K562 (cell line): ENCODE results near the gene SMOC2. TPM values are rescaled to one million over a fixed set of nuclear protein-coding genes. Genes with fewer than 3 reads are reported as not detected.

Experiments used
- ATAC-seq: fragments of 200-7000 bp; cut with Tn5 transposase; 3 replicates; pipeline ENCODE4 v1.9.1; 2020; ENCODE audit warnings: moderate library complexity
- BruUV-seq: library from RNA; stranded (reverse); fragments of 400-500 nt; replicated peaks from 2 replicates; lab custom pipeline; 2021; lab: Mats Ljungman, UMichigan
- CTCF ChIA-PET: fragments of 300-600 bp; formaldehyde crosslinking; extraction: SDS; loops from one replicate; lab custom pipeline; 2021; ENCODE audit warnings: low intra/inter-chr PET ratio; lab: Yijun Ruan, JAX
- POLR2A ChIA-PET: fragments of 300-600, 350-650 bp; sonication (Branson Sonifier 250); formaldehyde crosslinking; extraction: SDS; loops from one replicate; lab custom pipeline; 2021; ENCODE audit warnings: antibody characterized with exemption, inconsistent platforms; lab: Yijun Ruan, JAX
- DNase-seq, 4 experiments: peaks; one replicate each; pipeline versions ENCODE4 v3.0.0 to v3.0.0-alpha.2; 2011 to 2018; ENCODE audit warnings: low spot score in 3 of 4, mixed read lengths in 3 of 4; ENCODE audit errors: extremely low read depth in 1 of 4
- FAIRE-seq: peaks from 2 replicates; lab custom pipeline; 2011; peaks lifted over from hg19 to GRCh38; lab: Jason Lieb, UNC
- H2AFZ ChIP-seq: 2 replicates; pipeline ENCODE4 v1.6.0; 2011; ENCODE audit warnings: low read depth, low read length, control low read depth, inconsistent platforms
- H3K27ac ChIP-seq: fragments of 200-600 bp; 3 replicates; pipeline ENCODE4 v1.8.0; 2011; ENCODE audit warnings: low read depth, mild to moderate bottlenecking, control low read depth, inconsistent platforms, low read length, moderate library complexity, mixed read lengths; ENCODE audit errors: extremely low read depth
- H3K27me3 ChIP-seq, 2 experiments: fragments of 300-600 bp in 1 of 2; 2 replicates in 1 of 2; 3 replicates in 1 of 2; pipeline versions ENCODE4 v1.6.0 to v1.8.0; 2011; ENCODE audit warnings: inconsistent platforms in 2 of 2, low read length in 2 of 2, mild to moderate bottlenecking in 1 of 2, mixed read lengths in 1 of 2, moderate library complexity in 1 of 2; ENCODE audit not compliant: control insufficient read depth in 2 of 2, insufficient read depth in 2 of 2
- H3K36me3 ChIP-seq: fragments of 300-600 bp; 3 replicates; pipeline ENCODE4 v1.8.0; 2011; ENCODE audit warnings: mild to moderate bottlenecking, low read length, inconsistent platforms; ENCODE audit not compliant: control insufficient read depth, insufficient read depth
- H3K4me1 ChIP-seq, 2 experiments: fragments of 200-600 bp in 1 of 2; replicated peaks in 1 of 2; 2 replicates in 1 of 2; 3 replicates in 1 of 2; pipeline versions ENCODE4 v1.5.1 to v1.8.0; 2011; ENCODE audit warnings: inconsistent platforms in 2 of 2, low read length in 2 of 2, mild to moderate bottlenecking in 1 of 2, mixed read lengths in 1 of 2, moderate library complexity in 1 of 2; ENCODE audit not compliant: control insufficient read depth in 2 of 2, insufficient read depth in 2 of 2
- H3K4me2 ChIP-seq: 2 replicates; pipeline ENCODE4 v1.6.1; 2011; ENCODE audit warnings: low read length, control low read depth, inconsistent platforms, mixed read lengths; ENCODE audit not compliant: insufficient read depth
- H3K4me3 ChIP-seq: fragments of 200-600 bp; sonication (generic), shearing (Covaris generic); 2 replicates; pipeline ENCODE4 v1.5.1; 2016; ENCODE audit warnings: control low read depth, inconsistent platforms
- H3K79me2 ChIP-seq: fragments of 200-600 bp; 3 replicates; pipeline ENCODE4 v1.8.0; 2011; ENCODE audit warnings: low read length, inconsistent platforms; ENCODE audit not compliant: control insufficient read depth, insufficient read depth
- H3K9ac ChIP-seq, 2 experiments: 2 replicates each; pipeline versions ENCODE4 v1.6.0 to v1.6.1; 2011; ENCODE audit warnings: low read depth in 2 of 2, low read length in 2 of 2, control low read depth in 1 of 2, inconsistent platforms in 1 of 2, mild to moderate bottlenecking in 1 of 2, mixed read lengths in 1 of 2; ENCODE audit not compliant: insufficient read depth in 1 of 2
- H3K9me1 ChIP-seq: one replicate; pipeline ENCODE4 v1.6.0; 2011; ENCODE audit warnings: inconsistent platforms, mild to moderate bottlenecking, low read length, moderate library complexity; ENCODE audit not compliant: control insufficient read depth, insufficient read depth
- H3K9me3 ChIP-seq: replicated peaks from 2 replicates; pipeline ENCODE4 v1.5.1; 2011; ENCODE audit warnings: low read depth, low read length, inconsistent platforms; ENCODE audit not compliant: control insufficient read depth, insufficient read depth
- H4K20me1 ChIP-seq: replicated peaks from 2 replicates; pipeline ENCODE4 v1.6.1; 2011; ENCODE audit warnings: low read length, inconsistent platforms, mixed read lengths; ENCODE audit not compliant: control insufficient read depth, insufficient read depth
- CBFB ChIP-seq: sonication (generic); formaldehyde crosslinking; IDR thresholded peaks from 2 replicates; pipeline ENCODE4 v1.4.0; 2020; ENCODE audit warnings: mild to moderate bottlenecking, missing genetic modification reagents
- HDAC2 ChIP-seq: fragments of 450-650 bp; IDR thresholded peaks from 2 replicates; pipeline ENCODE4 v1.6.1; 2016; ENCODE audit warnings: mild to moderate bottlenecking
- MTA2 ChIP-seq: fragments of 450-650 bp; IDR thresholded peaks from 2 replicates; pipeline ENCODE4 v1.6.1; 2016; ENCODE audit warnings: low read depth
- NR1H2 ChIP-seq: sonication (generic); formaldehyde crosslinking; IDR thresholded peaks from 2 replicates; pipeline ENCODE4 v1.4.0; 2020; ENCODE audit warnings: mild to moderate bottlenecking, missing genetic modification reagents
- PTBP1 ChIP-seq: fragments of 200-400 bp; formaldehyde crosslinking; IDR thresholded peaks from 2 replicates; pipeline ENCODE4 v1.6.1; 2017; ENCODE audit warnings: low read depth, low read length
- RBM39 ChIP-seq: fragments of 200-400 bp; formaldehyde crosslinking; optimal IDR thresholded peaks from 2 replicates; pipeline ENCODE3; 2018; ENCODE audit warnings: low read depth, low read length
- SIN3B ChIP-seq: fragments of 450-650 bp; IDR thresholded peaks from 2 replicates; pipeline ENCODE4 v1.6.1; 2017; ENCODE audit warnings: low read depth, mild to moderate bottlenecking, moderate library complexity
- SMAD4 ChIP-seq: fragments of 250-450 bp; sonication (Bioruptor Pico); conservative IDR thresholded peaks from 2 replicates; pipeline ENCODE4 v1.8.0; 2021; ENCODE audit warnings: inconsistent platforms, mild to moderate bottlenecking, moderate library complexity
- SREBF2 ChIP-seq: sonication (generic); formaldehyde crosslinking; IDR thresholded peaks from 2 replicates; pipeline ENCODE4 v1.4.0; 2020; ENCODE audit warnings: mild to moderate bottlenecking, missing genetic modification reagents
- TAF7 ChIP-seq: fragments of 450-650 bp; IDR thresholded peaks from 2 replicates; pipeline ENCODE4 v1.6.1; 2016; ENCODE audit warnings: missing genetic modification characterization, missing compliant biosample characterization
- WGBS: fragments of 100-300 bp; shearing (Covaris generic); methylation state at CpG from one replicate; pipeline ENCODE4 v1.1.6; 2016; ENCODE audit warnings: low coverage, mixed read lengths; ENCODE audit not compliant: insufficient coverage; ENCODE audit errors: missing lambda C conversion rate; 5-methylcytosine and 5-hydroxymethylcytosine counted together
- in situ Hi-C: fragments of 300-500 bp; cut with MboI; formaldehyde crosslinking; loops from 4 replicates; pipeline ENCODE4 v1.15.0; 2018; ENCODE audit warnings: inconsistent platforms, mixed read lengths
- intact Hi-C: fragments of 100-400 bp; cut with micrococcal nuclease; formaldehyde crosslinking; loops from 2 replicates; pipeline ENCODE4 v1.14.2; 2022
- polyA plus RNA-seq, 8 experiments: library from polyadenylated mRNA; depleted of rRNA in 4 of 8; stranded (reverse) in 5 of 8; unstranded in 3 of 8; fragments of >200 nt; fragmentation: Nextera tagmentation in 2 of 8; fragmentation: Illumina TruSeq in 1 of 8; extraction: Ambion mirVana in 2 of 8; extraction: Trizol in 1 of 8; gene quantifications; 2 replicates each; pipeline versions ENCODE4 v1.2.1 to v1.2.3, GENCODE V29; 2011 to 2014; ENCODE audit warnings: inconsistent platforms in 1 of 8, missing spikeins in 1 of 8
- total RNA-seq, 7 experiments: library from RNA; depleted of rRNA in 6 of 7; stranded (reverse); fragments of >200 nt in 6 of 7; fragmentation: Illumina TruSeq in 2 of 7; extraction: Trizol in 2 of 7; gene quantifications; 2 replicates each; pipeline versions ENCODE4 v1.2.1 to v1.2.3, GENCODE V29; 2011 to 2021; ENCODE audit warnings: low replicate concordance in 1 of 7
- TF ChIP-seq, protein P1 (sequence below): fragments of 250-450 bp; sonication (Bioruptor Pico); IDR thresholded peaks from 2 replicates; pipeline ENCODE4 v1.4.0; 2020; ENCODE audit warnings: mild to moderate bottlenecking, moderate library complexity, borderline replicate concordance
- TF ChIP-seq, protein P2 (sequence below): fragments of 250-450 bp; sonication (Bioruptor Pico); IDR thresholded peaks from 2 replicates; pipeline ENCODE4 v1.8.0; 2022; ENCODE audit warnings: moderate library complexity, mild to moderate bottlenecking, inconsistent platforms
- TF ChIP-seq, protein P3 (sequence below): fragments of 250-450 bp; sonication (Bioruptor Pico); IDR thresholded peaks from 2 replicates; pipeline ENCODE4 v1.4.0; 2020; ENCODE audit warnings: mild to moderate bottlenecking

Gene SMOC2
- total and polyA plus RNA-seq, 9 of the 15 experiments (the other 6 are each of a cell fraction or from before 2014, with no cell fraction given): 0.45 to 2.3 (median 1.1) TPM

DNA sequence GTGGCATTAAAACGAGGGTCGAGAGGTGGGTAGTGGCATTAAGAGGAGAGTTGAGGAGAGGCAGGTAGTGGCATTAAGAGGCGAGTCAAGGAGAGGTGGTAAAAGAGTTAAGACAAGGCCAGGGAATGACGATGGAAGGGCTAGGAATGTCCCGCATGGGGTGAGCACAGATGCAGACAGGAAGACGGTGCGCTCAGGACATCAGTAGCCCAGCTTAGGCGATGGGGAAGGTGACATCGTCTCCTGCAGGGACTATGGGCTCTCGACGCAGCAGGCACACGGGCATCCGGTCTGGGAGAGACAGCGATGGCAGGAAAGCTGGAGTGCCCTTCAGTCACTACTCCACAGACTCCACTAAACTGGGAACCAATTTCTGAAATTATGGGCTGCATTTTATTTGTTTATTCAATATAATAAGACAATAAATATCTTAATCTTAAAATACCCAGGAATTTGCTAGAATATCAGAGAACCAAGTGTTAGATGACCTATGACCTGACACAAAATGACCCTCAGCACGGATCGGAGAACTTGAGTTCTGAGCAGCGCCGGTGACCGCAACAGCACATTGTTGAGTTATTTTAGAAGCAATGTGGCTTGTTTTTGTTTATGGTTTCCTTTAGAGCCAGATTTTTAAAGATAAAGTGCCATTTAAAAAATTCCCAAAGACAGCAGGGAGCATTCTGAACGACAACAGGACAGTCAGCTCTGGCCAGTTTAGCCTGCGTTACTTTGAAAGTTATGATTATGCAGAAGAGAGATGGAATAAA lies 177.7 kb downstream of the SMOC2 start:
- H3K9me1 ChIP-seq: no peaks in the 10 kb centered on the region
- H3K9ac ChIP-seq: no peak overlapping the region
- H4K20me1 ChIP-seq: no peaks in the 10 kb centered on the region
- BruUV-seq: no TSS peak
- ATAC-seq (no peak), DNase-seq (no peak), FAIRE-seq (no peak)
- H3K27ac ChIP-seq: no peak overlapping the region
- intact Hi-C loops: no loop called here
- H3K4me3 ChIP-seq: no peak overlapping the region
- H3K9me3 ChIP-seq: no peaks in the 10 kb centered on the region
- ChIA-PET POLR2A (interaction anchor here (1.8 kb wide), 1 partner anchor 11 kb away, joined by 4 read pairs; no protein-coding TSS in a partner anchor), CTCF (no interaction called here)
- no peaks in the 10 kb centered on the region for H3K79me2 ChIP-seq
- WGBS: 20% methylated on average over 21 of the region's 21 CpGs
- H3K27me3 ChIP-seq: peaks cover 0 to 18% of the 10 kb centered on the region in 2 experiments; a peak in 1 of 5 replicates
- TF ChIP-seq NR1H2 (CRISPR knock-in tag): no peak
- no peak for TF ChIP-seq PTBP1
- TF ChIP-seq HDAC2: no peak
- TF ChIP-seq SMAD4 (CRISPR knock-in tag): no peak
- TF ChIP-seq CBFB (CRISPR knock-in tag): no peak
- no peak for TF ChIP-seq TAF7 (tag)
- TF ChIP-seq, protein P1, sequence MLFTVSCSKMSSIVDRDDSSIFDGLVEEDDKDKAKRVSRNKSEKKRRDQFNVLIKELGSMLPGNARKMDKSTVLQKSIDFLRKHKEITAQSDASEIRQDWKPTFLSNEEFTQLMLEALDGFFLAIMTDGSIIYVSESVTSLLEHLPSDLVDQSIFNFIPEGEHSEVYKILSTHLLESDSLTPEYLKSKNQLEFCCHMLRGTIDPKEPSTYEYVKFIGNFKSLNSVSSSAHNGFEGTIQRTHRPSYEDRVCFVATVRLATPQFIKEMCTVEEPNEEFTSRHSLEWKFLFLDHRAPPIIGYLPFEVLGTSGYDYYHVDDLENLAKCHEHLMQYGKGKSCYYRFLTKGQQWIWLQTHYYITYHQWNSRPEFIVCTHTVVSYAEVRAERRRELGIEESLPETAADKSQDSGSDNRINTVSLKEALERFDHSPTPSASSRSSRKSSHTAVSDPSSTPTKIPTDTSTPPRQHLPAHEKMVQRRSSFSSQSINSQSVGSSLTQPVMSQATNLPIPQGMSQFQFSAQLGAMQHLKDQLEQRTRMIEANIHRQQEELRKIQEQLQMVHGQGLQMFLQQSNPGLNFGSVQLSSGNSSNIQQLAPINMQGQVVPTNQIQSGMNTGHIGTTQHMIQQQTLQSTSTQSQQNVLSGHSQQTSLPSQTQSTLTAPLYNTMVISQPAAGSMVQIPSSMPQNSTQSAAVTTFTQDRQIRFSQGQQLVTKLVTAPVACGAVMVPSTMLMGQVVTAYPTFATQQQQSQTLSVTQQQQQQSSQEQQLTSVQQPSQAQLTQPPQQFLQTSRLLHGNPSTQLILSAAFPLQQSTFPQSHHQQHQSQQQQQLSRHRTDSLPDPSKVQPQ (CRISPR knock-in tag): no peak
- TF ChIP-seq, protein P2, sequence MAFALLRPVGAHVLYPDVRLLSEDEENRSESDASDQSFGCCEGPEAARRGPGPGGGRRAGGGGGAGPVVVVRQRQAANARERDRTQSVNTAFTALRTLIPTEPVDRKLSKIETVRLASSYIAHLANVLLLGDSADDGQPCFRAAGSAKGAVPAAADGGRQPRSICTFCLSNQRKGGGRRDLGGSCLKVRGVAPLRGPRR (CRISPR knock-in tag): no peak
- TF ChIP-seq RBM39: no peak
- no peak for TF ChIP-seq SIN3B
- TF ChIP-seq, protein P3, sequence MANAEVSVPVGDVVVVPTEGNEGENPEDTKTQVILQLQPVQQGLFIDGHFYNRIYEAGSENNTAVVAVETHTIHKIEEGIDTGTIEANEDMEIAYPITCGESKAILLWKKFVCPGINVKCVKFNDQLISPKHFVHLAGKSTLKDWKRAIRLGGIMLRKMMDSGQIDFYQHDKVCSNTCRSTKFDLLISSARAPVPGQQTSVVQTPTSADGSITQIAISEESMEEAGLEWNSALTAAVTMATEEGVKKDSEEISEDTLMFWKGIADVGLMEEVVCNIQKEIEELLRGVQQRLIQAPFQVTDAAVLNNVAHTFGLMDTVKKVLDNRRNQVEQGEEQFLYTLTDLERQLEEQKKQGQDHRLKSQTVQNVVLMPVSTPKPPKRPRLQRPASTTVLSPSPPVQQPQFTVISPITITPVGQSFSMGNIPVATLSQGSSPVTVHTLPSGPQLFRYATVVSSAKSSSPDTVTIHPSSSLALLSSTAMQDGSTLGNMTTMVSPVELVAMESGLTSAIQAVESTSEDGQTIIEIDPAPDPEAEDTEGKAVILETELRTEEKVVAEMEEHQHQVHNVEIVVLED (CRISPR knock-in tag): no peak
- TF ChIP-seq MTA2: no peak
- no peak for TF ChIP-seq SREBF2 (CRISPR knock-in tag)
- no peak overlapping the region for H2AFZ ChIP-seq
- in situ Hi-C loops: no loop called here
- no peak overlapping the region for H3K4me2 ChIP-seq
- no peaks in the 10 kb centered on the region for H3K4me1 ChIP-seq
- H3K36me3 ChIP-seq: no peaks in the 10 kb centered on the region
